Measurements from ENCODE around the gene EDN3.

EDN3 gene, protein sequence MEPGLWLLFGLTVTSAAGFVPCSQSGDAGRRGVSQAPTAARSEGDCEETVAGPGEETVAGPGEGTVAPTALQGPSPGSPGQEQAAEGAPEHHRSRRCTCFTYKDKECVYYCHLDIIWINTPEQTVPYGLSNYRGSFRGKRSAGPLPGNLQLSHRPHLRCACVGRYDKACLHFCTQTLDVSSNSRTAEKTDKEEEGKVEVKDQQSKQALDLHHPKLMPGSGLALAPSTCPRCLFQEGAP

DNA sequence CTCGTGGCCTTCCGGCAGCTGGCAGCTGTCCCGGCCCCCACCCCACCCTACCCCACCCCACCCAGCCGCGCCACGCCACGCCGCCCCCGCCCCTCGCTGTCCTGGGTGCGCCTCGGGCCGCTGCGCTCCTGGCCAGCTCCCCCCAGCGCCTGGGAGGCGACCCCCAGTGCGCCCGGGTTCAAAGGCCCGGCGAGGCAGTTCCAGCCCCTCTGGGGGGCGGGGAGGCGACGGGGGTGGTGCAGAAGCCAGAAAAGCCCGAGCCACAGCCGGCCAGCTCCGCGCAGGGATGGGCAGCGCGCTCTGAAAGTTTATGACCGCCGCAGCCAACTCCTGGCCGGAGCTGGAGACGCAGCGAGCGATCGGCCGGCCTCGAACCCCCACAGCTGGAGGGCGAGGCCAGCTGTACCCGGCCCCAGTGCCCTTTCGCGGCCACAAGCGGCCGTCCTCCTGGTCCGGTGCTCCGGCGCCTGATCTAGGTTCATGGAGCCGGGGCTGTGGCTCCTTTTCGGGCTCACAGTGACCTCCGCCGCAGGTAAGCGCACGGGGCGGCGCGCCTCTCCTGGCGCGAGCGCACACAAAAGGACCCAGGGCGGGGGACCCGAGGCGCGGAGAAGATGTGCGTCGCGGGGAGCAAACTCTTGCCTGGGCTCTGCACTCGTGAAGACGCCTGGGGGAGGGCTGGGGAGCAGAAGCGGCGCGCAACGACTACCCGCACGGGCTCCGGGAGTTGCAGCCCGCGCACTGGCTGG is at the start of gene EDN3:
Gene EDN3 (plus strand): TSS at position 279 of the 749 bp plus-strand sequence. CDS start 202 bp downstream, at position 481.
- no peak for DNase-seq

- no peak for DNase-seq
Observed at GRCh38 chr20:59253325-59253724, 47.1 kb upstream of the EDN3 start.

- no peak for DNase-seq
Observed at GRCh38 chr20:59253779-59254319, 46.6 kb upstream of the EDN3 start.

- no peak for DNase-seq
Observed at GRCh38 chr20:59255256-59255655, 45.2 kb upstream of the EDN3 start.

DNA sequence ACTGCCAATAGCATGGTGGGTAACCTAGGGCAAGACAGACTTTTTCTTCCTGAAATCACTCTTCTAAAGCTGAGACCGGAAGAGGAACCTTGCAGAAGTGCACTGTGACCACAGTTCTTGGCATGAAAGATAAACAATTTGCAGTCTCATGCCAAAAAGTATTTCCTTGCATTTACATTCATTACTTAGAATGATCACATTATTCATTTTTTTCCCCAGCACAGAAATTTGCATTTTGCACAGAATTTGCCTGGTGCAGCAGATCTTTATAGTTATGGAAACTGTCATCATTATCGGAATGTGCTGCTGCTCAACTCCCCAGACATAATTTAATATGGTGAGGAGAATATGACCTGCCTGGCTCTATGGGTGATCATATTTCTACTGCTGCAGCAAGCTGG is 42.2 kb upstream of the EDN3 start:
- no peak for DNase-seq

DNA sequence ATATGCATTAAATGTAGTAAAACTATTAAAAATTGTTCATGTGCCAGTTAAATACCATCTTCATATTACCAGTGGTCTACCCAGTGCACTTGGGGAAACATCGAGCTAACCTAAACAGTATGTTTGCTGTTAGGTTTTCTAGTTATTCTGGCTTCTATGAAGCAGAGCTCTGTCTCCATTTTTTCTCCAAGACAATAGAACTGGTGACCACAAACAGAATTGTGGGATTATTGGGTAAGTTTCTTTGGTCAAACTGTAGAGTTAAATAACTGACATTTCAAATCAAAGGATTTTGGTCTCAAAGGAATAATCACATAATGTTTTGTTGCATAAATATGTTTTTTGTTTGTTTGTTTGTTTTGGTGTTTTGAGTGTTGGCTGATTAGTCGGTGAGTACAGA is 40.5 kb upstream of the EDN3 start:
- DNase-seq, result no peak

DNA sequence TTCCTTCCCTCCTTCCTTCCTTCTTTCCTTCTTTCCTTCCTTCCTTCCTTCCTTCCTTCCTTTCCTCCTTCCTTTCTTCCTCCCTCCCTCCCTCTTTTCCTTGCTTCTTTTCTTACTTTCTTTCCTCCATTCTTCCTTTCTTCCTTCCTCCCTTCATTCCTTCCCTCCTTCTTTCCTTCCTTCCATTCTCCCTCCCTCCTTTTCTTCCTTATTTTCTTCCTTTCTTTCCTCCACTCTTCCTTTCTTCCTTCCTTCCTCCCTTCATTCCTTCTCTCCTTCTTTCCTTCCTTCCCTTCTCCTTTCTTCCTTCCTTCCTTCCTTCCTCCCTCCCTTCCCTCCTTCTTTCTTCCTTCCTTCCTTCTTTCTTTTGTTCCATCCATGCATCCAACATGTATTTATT is 35.1 kb upstream of the EDN3 start:
- DNase-seq, result no peak

- DNase-seq, result no peak
Observed at GRCh38 chr20:59268870-59269269, 31.5 kb upstream of the EDN3 start.

GRCh38 chr20:59269411-59270025 is 30.9 kb upstream of the EDN3 start:
- DNase-seq, result no peak

DNA sequence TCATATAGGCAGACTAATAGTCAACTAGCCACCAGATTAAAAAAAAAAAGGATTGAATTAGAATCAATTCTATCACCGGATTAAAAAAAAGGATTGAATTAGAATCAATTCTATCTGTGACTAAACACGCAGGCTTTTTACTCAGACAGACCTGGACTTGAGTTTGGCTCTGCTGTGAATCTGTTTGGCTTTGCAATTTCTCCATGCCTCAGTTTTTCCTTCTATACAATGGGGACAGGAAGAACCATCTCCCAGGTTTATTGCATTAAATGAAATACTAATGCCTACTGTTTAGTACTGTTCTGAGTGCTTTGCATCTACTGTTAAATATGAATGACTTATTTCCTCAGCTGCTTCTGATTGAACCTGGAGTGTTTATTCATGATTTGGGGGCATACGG is 30.0 kb upstream of the EDN3 start:
- no peak for DNase-seq

DNA sequence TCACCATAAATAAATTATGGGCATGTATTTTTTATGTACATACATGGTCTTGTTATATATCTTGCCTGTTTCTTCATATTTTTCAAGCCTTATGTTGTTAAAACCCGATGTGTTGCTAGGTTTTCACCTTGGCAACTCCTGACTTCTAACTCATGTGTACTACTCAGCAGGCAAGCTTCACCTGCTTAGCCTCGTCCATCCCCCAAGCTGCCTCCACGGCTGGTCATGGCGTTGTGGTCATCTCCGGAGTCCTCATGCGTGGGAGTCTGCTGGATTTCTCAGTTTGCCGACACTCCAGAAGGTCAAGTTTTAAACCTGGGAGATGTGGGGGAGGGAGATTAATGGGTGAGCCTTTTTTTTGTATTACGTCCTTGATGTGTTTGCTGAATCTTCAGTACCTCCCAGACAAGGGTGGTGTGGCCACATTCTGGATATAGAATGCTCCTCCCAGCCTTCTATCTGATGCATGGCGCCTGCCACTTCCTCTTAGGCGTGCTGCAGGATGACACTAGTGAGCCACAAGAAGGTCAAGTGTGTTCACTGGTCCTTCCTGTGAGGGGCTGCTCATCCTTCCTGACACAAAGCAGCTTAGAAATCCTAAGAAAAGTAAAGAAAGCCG is 26.6 kb upstream of the EDN3 start:
- DNase-seq, result no peak

DNA sequence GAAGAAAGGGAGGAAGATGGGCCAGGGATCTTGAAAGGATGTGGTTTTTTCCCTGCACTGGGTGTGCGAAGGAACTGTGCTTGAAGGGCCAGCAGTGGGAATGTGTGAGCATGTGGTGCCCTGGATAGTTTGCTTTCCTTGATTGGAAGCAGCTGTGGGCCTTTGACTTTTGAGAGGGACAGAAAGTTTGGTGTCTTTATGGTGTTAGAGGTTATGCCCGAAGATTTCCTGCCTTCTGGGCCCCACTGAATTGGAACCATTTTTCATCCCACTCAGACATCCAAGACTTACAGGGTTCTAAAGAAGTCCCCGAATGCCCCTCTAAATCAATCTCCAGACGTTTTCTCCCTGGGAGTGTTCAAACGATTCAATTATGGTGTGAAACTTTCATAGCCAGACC is 23.5 kb upstream of the EDN3 start:
- DNase-seq, result no peak

GRCh38 chr20:59284470-59284869 is 15.9 kb upstream of the EDN3 start:
- no peak for DNase-seq

DNA sequence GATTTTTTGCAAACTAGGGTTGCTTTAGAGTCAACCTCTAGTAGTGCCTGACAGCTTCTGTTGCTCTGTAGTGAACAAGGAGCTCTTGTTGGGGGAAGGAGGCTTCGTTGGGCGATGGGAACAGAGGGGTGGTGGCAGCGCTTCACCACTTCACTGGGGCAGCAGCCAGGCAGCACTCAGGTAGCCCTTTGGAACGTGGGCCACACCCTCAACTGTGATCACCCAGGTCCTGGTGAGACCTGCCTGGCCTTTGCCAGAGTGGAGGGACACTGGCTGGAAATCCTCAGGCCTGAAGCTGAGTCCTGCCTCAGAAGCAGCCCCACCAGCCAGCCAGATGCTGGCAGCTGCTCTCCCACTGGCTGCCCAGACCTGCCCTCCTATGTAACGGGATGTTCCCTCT is 10.4 kb upstream of the EDN3 start:
- DNase-seq, result no peak

GRCh38 chr20:59291740-59292383 is 8.5 kb upstream of the EDN3 start:
- DNase-seq, result no peak

GRCh38 chr20:59295531-59295930 is 4.9 kb upstream of the EDN3 start:
- DNase-seq, result no peak

GRCh38 chr20:59297686-59298085 is 2.7 kb upstream of the EDN3 start:
- no peak for DNase-seq

DNA sequence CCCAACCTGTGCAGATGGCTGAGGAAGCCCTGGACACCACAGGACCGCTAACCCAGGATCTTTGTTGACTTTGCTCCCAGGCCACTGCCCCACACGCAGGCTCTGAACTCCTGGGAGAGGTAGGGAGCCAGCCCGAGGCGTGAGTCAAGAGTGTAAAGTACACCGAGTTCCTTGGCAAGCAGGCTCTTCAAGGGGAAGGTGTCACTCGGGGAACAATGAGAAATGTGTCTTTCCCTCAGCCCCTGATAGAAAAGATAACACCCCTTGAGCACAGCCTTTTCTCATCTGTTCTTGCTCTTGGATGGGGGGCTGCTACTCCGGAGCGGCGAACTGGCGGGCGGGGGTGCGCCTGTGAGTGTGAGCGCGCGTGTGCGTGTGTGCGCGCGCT is 472 bp upstream of the EDN3 start:
- no peak for DNase-seq

- no peak for DNase-seq
Observed at GRCh38 chr20:59301343-59302007, 1.1 kb downstream of the EDN3 start.

DNA sequence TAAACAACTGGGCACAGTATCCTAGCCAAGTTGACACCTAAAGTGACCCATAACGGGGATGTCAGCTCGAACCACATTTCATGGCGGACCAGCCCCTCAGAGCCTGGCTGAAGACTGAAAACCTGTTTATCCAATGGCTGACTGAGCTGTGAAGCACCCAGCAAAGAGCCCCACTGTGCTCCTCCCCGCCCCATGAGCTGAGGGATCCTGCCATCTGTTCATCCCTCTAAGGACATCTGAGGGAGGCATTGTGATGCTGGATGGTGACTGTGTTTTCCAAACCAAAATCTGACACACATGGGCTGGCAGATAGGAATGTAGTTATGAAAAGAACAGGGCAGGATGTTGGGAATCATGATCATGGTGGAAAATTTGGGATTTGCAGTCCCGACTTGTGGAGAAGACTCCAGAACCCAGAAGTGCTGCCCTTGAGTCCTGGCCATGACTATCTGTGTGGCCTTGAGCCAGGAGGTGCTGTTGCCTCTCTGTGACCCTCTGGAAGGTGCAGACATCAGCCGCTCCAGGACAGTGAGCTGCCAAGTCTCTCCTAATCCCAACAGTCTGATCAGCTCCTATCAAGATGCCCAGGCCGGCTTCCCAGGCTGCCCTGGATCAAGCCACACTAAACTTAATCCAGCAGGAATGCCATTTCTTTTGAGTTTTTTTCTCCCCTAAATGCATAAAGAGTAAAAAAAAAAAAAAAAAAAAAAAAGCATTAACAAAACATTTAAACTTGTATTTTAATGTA is 5.7 kb downstream of the EDN3 start:
- no peak for DNase-seq

- DNase-seq, result no peak
Observed at GRCh38 chr20:59307270-59307669, 6.9 kb downstream of the EDN3 start.
